ENCODE data around the gene MED27. TPM values are rescaled to one million over a fixed set of nuclear protein-coding genes. Genes with fewer than 3 reads are reported as not detected.

Gene MED27
- total and polyA plus RNA-seq, 7 donors: 11.9 to 19.7 (median 15.6) TPM

- Histone ChIP-seq H3K4me1 (no peaks in the 10 kb centered on the region), H3K4me3 (no peak overlapping the region), H3K27me3 (no peaks in the 10 kb centered on the region), H3K9me3 (no peaks in the 10 kb centered on the region), H3K27ac (no peak overlapping the region), H3K36me3 (peaks cover 0 to 9% (median 3%) of the 10 kb centered on the region in 4 donors)
- no peak for DNase-seq
- intact Hi-C loops (cut with DNase I): no loop called here
- TF ChIP-seq POLR2AphosphoS5 (IDR thresholded peaks at IDR 0.05): no peak
- TF ChIP-seq EP300 (IDR thresholded peaks at IDR 0.05): no peak
- 95 to 96% methylated on average over 12 of the region's 12 CpGs for WGBS, 2 donors
Measured at GRCh38 chr9:131943351-131943841, 136.3 kb downstream of the MED27 start.

- TF ChIP-seq CTCF (IDR thresholded peaks at IDR 0.05) (no peak), EP300 (IDR thresholded peaks at IDR 0.05) (no peak), POLR2A (IDR thresholded peaks at IDR 0.05) (no peak), POLR2AphosphoS5 (IDR thresholded peaks at IDR 0.05) (no peak)
- Histone ChIP-seq H3K27ac (no peak overlapping the region), H3K9me3 (no peaks in the 10 kb centered on the region), H3K4me1 (no peaks in the 10 kb centered on the region), H3K4me3 (no peak overlapping the region), H3K36me3 (peaks cover 0 to 10% (median 4%) of the 10 kb centered on the region in 4 donors), H3K27me3 (no peaks in the 10 kb centered on the region)
- 78 to 91% methylated on average over 5 of the region's 5 CpGs for WGBS, 2 donors
- no peak for DNase-seq
- intact Hi-C loops (cut with DNase I): no loop called here
Measured at GRCh38 chr9:131942146-131942720, 137.4 kb downstream of the MED27 start.

- Histone ChIP-seq H3K27me3 (no peaks in the 10 kb centered on the region), H3K4me1 (no peaks in the 10 kb centered on the region), H3K4me3 (no peak overlapping the region), H3K27ac (no peak overlapping the region), H3K36me3 (peaks cover 0 to 19% (median 7%) of the 10 kb centered on the region in 4 donors), H3K9me3 (no peaks in the 10 kb centered on the region)
- intact Hi-C loops (cut with DNase I): no loop called here
- WGBS, 2 donors: 93 to 95% methylated on average over 2 of the region's 2 CpGs
- no peak for TF ChIP-seq EP300 (IDR thresholded peaks at IDR 0.05)
- TF ChIP-seq POLR2A (IDR thresholded peaks at IDR 0.05): no peak
- TF ChIP-seq CTCF (IDR thresholded peaks at IDR 0.05): no peak
- TF ChIP-seq POLR2AphosphoS5 (IDR thresholded peaks at IDR 0.05): no peak
- DNase-seq: no peak
Measured at GRCh38 chr9:131937451-131937850, 142.2 kb downstream of the MED27 start.

- no peaks in the 10 kb centered on the region for H3K9me3 ChIP-seq
- intact Hi-C loops (cut with DNase I): no loop called here
- H3K4me1 ChIP-seq: no peaks in the 10 kb centered on the region
- no peak overlapping the region for H3K27ac ChIP-seq
- H3K4me3 ChIP-seq: no peak overlapping the region
- 92 to 96% methylated on average over 3 of the region's 3 CpGs for WGBS, 2 donors
- H3K27me3 ChIP-seq: no peaks in the 10 kb centered on the region
- DNase-seq: no peak
- TF ChIP-seq POLR2AphosphoS5 (IDR thresholded peaks at IDR 0.05): no peak
- TF ChIP-seq EP300 (IDR thresholded peaks at IDR 0.05): no peak
- TF ChIP-seq POLR2A (IDR thresholded peaks at IDR 0.05): no peak
- no peak for TF ChIP-seq CTCF (IDR thresholded peaks at IDR 0.05)
- H3K36me3 ChIP-seq: peaks cover 0 to 19% (median 7%) of the 10 kb centered on the region in 4 donors
Measured at GRCh38 chr9:131936929-131937328, 142.7 kb downstream of the MED27 start.

GRCh38 chr9:131934673-131935072 is 145.0 kb downstream of the MED27 start:
- no peak for DNase-seq
- Histone ChIP-seq H3K27ac (no peak overlapping the region), H3K9me3 (no peaks in the 10 kb centered on the region), H3K36me3 (peaks cover 0 to 19% (median 7%) of the 10 kb centered on the region in 4 donors), H3K4me1 (no peaks in the 10 kb centered on the region), H3K27me3 (no peaks in the 10 kb centered on the region), H3K4me3 (no peak overlapping the region)
- TF ChIP-seq POLR2AphosphoS5 (IDR thresholded peaks at IDR 0.05) (no peak), POLR2A (IDR thresholded peaks at IDR 0.05) (no peak), EP300 (IDR thresholded peaks at IDR 0.05) (no peak), CTCF (IDR thresholded peaks at IDR 0.05) (no peak)
- WGBS, 2 donors: 96% methylated on average over 3 of the region's 3 CpGs
- intact Hi-C loops (cut with DNase I): no loop called here

Data from sigmoid colon (tissue), 7 donors.